HG03432 (cell line): ENCODE data around the gene FGF8.

ENCODE experiments used
- ATAC-seq: cut with Tn5 transposase; IDR thresholded peaks from one replicate; pipeline ENCODE4 v1.9.1; 2021; ENCODE audit warnings: mild to moderate bottlenecking, moderate library complexity; ENCODE audit not compliant: unreplicated experiment

Gene FGF8

GRCh38 chr10:101782811-101783735 is 7.2 kb upstream of the FGF8 start, which contains the start of gene NPM3:
Gene NPM3, minus strand, starts transcription at chr10:101783446. Its CDS starts 56 bp downstream, at chr10:101783390.
- ATAC-seq: peak; percentile 70

DNA sequence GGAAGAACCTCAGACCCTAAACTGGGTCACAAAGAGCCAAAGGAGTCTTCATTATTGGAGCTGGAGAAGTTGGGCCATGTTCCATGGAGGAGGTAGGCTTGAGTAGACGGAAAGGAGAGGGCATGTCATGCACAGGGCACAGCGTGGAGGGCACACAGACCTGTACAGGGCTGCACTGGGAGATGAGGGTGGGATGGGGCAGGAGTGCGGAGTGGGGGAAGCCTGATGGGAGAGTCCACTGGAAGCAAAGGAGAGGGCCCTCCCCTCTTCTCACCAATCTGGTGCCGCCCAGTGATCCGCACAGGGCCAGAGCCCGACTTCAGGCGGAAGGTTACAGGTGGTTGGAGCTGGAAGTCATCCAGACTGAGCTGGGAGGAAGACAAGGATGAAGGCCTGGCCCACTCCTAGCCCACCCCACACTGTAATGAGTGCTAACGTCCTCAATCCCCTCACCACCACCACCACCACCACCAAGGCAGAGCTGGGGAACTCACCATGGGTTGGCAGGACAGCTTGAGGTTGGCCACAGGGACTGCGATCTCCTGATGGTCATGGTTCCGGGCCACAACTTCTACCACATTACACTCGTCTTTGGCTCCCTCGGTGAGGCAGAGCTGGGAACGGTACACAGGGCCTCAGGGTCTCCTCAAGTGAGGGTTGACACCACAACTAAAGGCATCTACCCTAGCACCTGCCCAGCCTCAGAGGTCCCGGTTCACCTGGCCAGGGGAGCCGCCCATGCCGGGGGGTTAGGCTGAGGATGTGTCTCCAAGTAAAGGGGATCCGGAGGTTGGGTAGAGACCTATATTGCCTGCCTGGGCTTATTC is 6.3 kb upstream of the FGF8 start:
- ATAC-seq: no peak

- ATAC-seq: no peak
Observed at GRCh38 chr10:101781655-101781983, 5.7 kb upstream of the FGF8 start.

GRCh38 chr10:101780818-101781654 is 5.1 kb upstream of the FGF8 start:
- ATAC-seq: no peak

GRCh38 chr10:101780187-101780817 is 4.4 kb upstream of the FGF8 start:
- no peak for ATAC-seq

DNA sequence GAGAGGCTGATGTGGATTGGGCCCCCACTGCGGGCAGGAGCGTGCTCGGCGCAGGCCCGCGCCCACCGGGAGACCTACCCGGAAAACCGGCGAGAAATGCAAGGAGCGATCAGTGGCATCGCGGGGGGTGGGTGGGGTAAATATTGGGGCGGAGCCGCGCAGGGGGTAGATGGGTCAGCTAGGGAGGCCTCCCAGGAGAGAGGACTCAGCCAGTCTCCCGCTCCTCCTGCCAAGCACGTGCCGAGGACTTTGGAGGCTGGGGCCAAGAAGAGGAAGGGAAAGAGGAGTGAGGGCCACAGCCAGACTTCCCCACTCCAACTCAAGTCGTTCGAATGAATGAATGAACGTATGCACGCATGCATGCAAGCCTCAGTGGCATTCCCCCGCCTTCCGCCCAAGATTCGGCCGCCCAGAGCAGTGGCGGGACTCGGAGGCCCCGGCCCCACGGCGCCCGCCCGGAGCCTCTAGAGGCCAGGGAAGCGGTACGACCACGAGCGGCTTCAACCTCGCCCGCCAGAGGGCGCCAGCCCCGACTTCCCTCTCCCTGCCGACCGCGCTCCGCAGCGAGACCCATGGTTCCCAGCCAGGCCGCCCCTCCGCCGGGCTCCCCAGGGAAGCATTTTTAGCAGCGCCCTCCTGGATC is 3.8 kb upstream of the FGF8 start:
- peak; percentile 52 for ATAC-seq

- ATAC-seq: no peak
Observed at GRCh38 chr10:101778781-101779543, 3.0 kb upstream of the FGF8 start.

DNA sequence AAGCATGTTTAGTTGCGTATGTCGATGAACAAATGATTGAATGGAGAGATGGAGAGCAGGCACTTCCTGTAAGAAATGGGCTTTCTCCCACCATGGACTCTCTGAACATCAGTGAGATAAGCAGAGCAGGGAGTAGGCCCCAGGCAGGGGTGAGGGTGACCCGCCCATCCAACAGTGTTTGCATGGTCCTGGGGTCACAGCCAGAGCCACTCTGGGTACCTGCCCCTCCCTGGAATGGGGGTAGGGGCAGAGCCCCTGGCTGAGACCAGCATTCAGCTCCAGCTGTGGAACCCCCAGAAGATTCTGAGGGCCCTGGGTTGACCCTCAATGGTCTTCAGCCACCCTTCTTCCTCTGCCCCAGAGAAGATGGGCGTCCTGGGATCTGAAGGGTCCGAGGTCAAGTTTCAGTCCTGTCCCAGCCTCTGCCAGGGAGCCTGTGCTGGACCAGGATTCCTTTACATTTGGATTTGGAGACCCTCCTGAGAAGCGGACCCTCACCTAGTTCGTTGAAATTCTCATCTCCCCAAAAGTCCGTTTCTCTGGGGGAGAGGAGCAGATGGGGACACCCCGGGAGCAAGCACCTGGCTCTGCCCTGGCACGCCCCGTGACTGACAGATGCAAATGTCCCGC is 2.4 kb upstream of the FGF8 start:
- ATAC-seq: no peak

DNA sequence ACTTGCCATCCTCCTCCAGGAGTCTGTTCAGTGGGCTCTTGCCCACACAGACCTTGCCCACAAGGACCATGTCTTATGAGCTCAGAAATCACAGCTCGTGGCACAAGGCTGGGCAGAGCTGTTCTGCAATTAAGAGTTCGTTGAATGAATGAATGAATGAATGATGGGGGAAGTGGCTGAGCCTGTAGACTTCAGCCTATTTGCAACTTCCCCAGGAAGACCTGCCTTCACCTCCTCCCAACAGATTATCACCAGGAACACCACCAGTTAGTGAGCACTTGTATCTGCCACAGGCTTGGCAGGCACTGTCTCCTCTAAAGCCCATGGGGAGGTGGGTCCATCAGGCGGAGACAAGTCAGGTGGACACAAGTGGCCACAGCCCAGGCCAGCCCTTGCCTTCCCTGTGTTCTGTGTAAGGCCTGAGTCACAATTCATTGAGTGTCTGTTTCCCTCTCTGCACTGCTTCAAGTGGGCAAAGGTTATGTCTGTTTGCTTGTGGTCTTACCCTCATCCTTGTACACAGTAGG is 1.8 kb upstream of the FGF8 start:
- ATAC-seq: no peak

DNA sequence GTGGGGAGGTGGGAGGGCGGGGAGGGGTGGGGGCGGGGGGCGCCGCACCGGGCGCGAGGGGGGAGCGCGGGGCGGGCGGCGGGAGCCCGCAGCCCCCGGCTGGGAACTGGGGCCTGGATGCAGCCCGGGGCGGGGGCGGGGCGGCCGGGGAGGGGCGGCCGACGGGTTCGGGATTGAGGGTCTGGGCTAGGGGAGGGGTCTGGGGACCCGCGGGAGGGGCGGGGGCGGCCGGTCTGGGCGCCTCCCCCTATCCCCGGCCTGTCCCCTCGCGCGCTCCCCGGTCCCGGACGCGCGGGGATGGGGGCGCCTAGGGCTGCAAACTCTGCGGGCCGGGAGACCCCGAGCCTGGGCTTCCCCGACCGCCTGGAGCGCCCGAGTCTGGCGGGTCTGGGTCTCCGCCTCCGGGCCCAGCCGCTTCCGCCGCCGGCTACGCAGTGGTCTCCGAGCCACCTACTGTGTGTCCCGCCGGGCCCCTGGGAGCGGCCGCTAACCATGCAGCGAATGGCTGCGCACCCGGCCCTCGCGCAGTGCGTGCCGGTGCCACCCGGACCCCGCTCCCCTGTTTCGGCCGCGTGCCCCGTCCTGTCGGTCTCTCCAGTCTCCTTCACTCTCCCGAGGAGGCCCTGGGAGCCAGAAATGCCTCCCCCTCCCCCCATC is 375 bp upstream of the FGF8 start:
- ATAC-seq: no peak

GRCh38 chr10:101774589-101775272 is 1.2 kb downstream of the FGF8 start:
- no peak for ATAC-seq

DNA sequence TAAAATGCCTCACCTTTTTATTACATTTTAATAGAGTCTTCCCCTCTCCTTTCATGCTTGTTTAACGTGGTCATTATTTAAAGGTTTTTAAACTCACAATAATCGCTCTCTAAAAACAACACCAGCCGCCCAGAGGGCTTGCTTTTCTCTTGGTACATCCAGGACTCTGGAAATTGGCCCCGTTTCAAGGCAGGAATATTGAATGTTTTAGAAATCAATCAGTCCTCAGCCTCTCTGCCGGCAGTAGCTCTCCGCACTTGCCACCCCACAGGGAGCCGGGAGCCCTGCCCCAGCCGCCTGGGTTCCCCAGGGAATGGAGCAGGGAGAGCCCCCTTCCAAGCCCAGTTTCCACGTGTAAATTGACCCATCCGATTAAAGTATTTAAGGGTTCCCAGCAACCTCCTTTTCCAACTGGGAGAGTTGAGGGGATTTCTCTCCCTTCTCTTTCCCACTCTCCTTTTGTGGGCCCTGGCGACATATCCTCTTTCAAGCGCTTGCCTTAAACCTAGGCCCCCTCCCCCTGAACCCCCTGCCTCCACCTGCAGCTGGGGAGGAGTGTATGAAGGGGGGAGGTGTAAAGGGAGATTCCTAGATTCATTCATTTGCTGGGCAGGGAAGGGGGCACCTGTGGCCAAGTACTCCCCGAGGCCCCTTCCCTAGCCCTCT is 1.9 kb downstream of the FGF8 start:
- ATAC-seq: no peak

DNA sequence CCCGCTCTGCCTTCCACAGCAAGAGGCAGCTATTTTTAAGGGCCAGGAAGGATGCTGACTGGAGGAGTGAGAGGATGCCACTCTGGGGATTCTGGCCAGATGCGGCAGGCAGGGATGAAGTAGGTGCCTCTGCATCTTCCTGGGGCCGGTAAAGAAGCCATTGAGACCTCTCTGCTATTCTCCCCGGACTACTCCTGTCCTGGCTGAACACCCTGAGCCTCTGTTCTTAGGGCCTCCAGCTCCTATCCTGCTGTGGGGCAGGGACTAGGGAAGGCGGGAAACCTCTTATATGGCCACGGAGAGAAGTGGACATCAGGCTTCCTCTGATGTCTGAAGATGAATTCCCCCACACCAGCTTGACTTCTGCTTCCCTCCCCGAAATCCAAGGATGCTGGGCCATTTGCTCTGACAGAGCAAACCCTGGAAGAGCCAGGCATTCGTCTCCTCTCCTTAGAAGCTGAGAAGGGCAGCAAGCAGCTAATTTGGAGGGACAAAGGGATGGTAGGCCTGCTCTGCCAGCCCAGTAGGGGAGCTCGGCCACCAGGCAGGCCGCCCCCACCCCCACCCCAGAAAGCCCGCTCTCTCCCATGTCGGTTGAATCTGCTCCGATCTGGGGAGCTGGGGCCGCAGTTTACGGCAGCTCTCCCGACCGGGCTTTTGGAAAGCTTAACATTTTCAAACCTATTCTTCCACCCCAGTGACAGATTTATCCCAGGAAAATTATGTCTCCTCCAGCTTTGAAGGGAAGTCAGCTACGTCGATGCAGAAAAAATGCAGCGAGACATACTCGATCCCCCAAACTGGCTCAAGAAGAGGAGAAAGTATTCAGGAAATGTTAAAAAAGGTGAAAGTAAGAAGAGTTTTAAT is 2.8 kb downstream of the FGF8 start:
- no peak for ATAC-seq

GRCh38 chr10:101772017-101772894 is 3.7 kb downstream of the FGF8 start:
- no peak for ATAC-seq

DNA sequence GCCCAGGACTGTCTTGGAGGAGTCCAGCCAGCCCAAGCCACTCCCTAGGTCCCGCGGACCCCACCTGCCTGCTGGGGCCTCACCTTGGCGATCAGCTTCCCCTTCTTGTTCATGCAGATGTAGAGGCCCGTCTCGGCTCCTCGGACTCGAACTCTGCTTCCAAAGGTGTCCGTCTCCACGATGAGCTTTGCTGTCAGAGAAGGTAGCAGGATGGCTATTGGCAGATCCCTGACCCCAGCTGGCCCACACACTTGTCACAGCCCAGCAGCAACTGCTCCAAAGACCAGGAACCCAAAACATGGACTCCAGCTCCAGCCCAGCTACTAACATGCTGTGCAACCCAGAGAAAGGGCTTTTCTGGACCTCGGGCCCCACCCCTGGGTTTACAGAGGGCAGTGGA is 4.5 kb downstream of the FGF8 start:
- no peak for ATAC-seq
